Measurements from ENCODE around the gene RESF1. TPM values are rescaled to one million over a fixed set of nuclear protein-coding genes. Genes with fewer than 3 reads are reported as not detected.
A peak's percentile ranks its signal among the peaks of the same experiment; 100 is the strongest.

The RESF1 gene
- total RNA-seq, 1 experiment from 2014 or later = 23.6 TPM

GRCh38 chr12:31958569-31959160 is 550 bp upstream of the RESF1 start:
- DNase-seq (ENCODE audit: low read depth) = no peak

GRCh38 chr12:31959701-31960391 is 631 bp downstream of the RESF1 start:
- DNase-seq (ENCODE audit: low read depth) = peak; percentile 65

- peak; percentile 18 for DNase-seq (ENCODE audit: low read depth)
These were observed 1.9 kb downstream of the RESF1 start for GRCh38 chr12:31961137-31961536.

GRCh38 chr12:31962076-31962475 is 2.9 kb downstream of the RESF1 start:
- DNase-seq (ENCODE audit: low read depth) = no peak

GRCh38 chr12:31964280-31964679 is 5.1 kb downstream of the RESF1 start:
- no peak for DNase-seq (ENCODE audit: low read depth)

GRCh38 chr12:31965090-31965489 is 5.9 kb downstream of the RESF1 start:
- DNase-seq (ENCODE audit: low read depth) = no peak

- no peak for DNase-seq (ENCODE audit: low read depth)
These were observed 7.5 kb downstream of the RESF1 start for GRCh38 chr12:31966558-31967205.

- DNase-seq (ENCODE audit: low read depth) = no peak
These were observed 8.3 kb downstream of the RESF1 start for GRCh38 chr12:31967539-31967938.

GRCh38 chr12:31970199-31970598 is 11.0 kb downstream of the RESF1 start:
- no peak for DNase-seq (ENCODE audit: low read depth)

- DNase-seq (ENCODE audit: low read depth) = no peak
These were observed 14.6 kb downstream of the RESF1 start for GRCh38 chr12:31973818-31974217.

- DNase-seq (ENCODE audit: low read depth) = no peak
These were observed 15.5 kb downstream of the RESF1 start for GRCh38 chr12:31974673-31975072.

GRCh38 chr12:31984806-31985591 is 25.8 kb downstream of the RESF1 start:
- DNase-seq (ENCODE audit: low read depth) = no peak

GRCh38 chr12:31985832-31986231 is 26.6 kb downstream of the RESF1 start:
- DNase-seq (ENCODE audit: low read depth) = no peak

- no peak for DNase-seq (ENCODE audit: low read depth)
These were observed 30.6 kb downstream of the RESF1 start for GRCh38 chr12:31989571-31990362.

GRCh38 chr12:31991146-31991545 is 31.9 kb downstream of the RESF1 start:
- no peak for DNase-seq (ENCODE audit: low read depth)

- no peak for DNase-seq (ENCODE audit: low read depth)
These were observed 32.6 kb downstream of the RESF1 start for GRCh38 chr12:31991815-31992214.

- no peak for DNase-seq (ENCODE audit: low read depth)
These were observed 40.5 kb downstream of the RESF1 start for GRCh38 chr12:31999692-32000091.

GRCh38 chr12:32000373-32001005 is 41.3 kb downstream of the RESF1 start:
- no peak for DNase-seq (ENCODE audit: low read depth)

GRCh38 chr12:32002848-32003493 is 43.8 kb downstream of the RESF1 start:
- DNase-seq (ENCODE audit: low read depth) = no peak

- no peak for DNase-seq (ENCODE audit: low read depth)
These were observed 44.4 kb downstream of the RESF1 start for GRCh38 chr12:32003654-32004053.

All from M059J (cell line).